GM12878 (cell line): Measurements from ENCODE around the gene TRIM69.

Source experiments
- CBX3 ChIP-seq: fragments of 200-600 bp; sonication (generic); IDR thresholded peaks from 2 replicates; pipeline ENCODE4 v1.6.1; 2016; ENCODE audit warnings: low read depth, borderline replicate concordance
- EGR1 ChIP-seq, 2 experiments: IDR thresholded peaks; 1 replicate in 1 of 2; 2 replicates in 1 of 2; pipeline ENCODE4 v1.6.1; 2011 to 2012; ENCODE audit warnings: low read depth in 2 of 2, low read length in 2 of 2, borderline replicate concordance in 1 of 2, mild to moderate bottlenecking in 1 of 2, moderate library complexity in 1 of 2
- POLR2A ChIP-seq: IDR thresholded peaks from 2 replicates; pipeline ENCODE4 v1.6.1; 2011; ENCODE audit warnings: low read depth, mild to moderate bottlenecking, low read length
- POLR2AphosphoS5 ChIP-seq: IDR thresholded peaks from 2 replicates; pipeline ENCODE4 v1.6.1; 2011; ENCODE audit warnings: mild to moderate bottlenecking, low read length, inconsistent platforms
- TF ChIP-seq, protein P1 (sequence below): fragments of 450-650 bp; IDR thresholded peaks from 2 replicates; pipeline ENCODE4 v1.6.1; 2014; ENCODE audit warnings: mild to moderate bottlenecking
- TF ChIP-seq, protein P2 (sequence below), 3 experiments: IDR thresholded peaks in 2 of 3; conservative IDR thresholded peaks in 1 of 3; 2 replicates each; pipeline ENCODE4 v1.5.1; 2011; ENCODE audit warnings: low read depth in 3 of 3, low read length in 3 of 3, mild to moderate bottlenecking in 3 of 3, control low read depth in 2 of 3, moderate library complexity in 2 of 3, inconsistent platforms in 1 of 3, mixed read lengths in 1 of 3; ENCODE audit not compliant: control insufficient read depth in 2 of 3, insufficient read depth in 1 of 3; ENCODE audit errors: extremely low read depth in 1 of 3
- TF ChIP-seq, protein P3 (sequence below): IDR thresholded peaks from 2 replicates; pipeline ENCODE4 v1.6.1; 2011; ENCODE audit warnings: mild to moderate bottlenecking, low read depth, low read length, moderate library complexity; ENCODE audit not compliant: insufficient replicate concordance
- TF ChIP-seq, protein P4 (sequence below): fragments of 450-650 bp; IDR thresholded peaks from 2 replicates; pipeline ENCODE4 v1.6.1; 2017; ENCODE audit warnings: low read depth, mild to moderate bottlenecking, moderate library complexity
- TF ChIP-seq, protein P5 (sequence below): fragments of 450-650 bp; IDR thresholded peaks from 2 replicates; pipeline ENCODE4 v1.6.1; 2016; ENCODE audit warnings: mild to moderate bottlenecking

DNA sequence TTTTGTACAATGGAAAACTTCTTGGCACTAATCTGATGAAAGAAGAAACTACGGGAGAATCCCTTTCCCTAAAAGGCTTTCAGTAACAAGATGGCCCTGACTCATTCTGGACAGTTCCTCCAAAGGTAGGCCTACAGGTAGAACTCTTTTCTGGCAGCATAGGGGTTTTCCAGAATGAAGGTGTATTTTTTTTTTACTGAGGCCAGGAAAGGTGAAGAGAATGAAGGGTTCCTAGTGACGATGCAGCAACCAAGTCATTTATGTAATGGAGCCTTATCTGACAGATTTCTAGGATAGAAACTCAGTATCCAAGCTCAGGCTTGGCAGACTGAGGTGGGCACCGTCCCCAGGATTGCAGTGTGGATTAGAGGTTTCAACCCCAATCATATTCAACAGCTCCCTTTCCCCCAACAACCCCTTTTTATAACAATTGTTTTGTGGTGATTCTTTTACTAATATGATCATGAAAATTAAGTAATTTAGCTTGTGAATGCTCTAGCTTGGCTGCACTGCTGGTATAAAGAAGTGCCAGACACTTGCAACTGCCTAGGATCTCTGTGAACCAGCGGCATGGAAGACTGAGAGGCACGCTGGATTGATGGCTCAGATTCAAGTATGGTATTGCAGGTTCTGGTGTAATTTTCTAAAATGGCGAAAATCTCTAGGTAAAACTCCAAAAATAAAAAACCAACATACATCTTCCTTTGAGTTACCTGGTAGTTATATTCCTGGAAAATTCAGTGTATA lies 8.7 kb upstream of the TRIM69 start:
- TF ChIP-seq POLR2AphosphoS5 (peak; percentile 56), POLR2A (peak; percentile 58), EGR1 (IDR thresholded peaks at IDR 0.05; ENCODE audit: borderline replicate concordance in 1 of 2, low read depth in 2 of 2, low read length in 2 of 2) (no peak), CBX3 (no peak)
- TF ChIP-seq, protein P1, sequence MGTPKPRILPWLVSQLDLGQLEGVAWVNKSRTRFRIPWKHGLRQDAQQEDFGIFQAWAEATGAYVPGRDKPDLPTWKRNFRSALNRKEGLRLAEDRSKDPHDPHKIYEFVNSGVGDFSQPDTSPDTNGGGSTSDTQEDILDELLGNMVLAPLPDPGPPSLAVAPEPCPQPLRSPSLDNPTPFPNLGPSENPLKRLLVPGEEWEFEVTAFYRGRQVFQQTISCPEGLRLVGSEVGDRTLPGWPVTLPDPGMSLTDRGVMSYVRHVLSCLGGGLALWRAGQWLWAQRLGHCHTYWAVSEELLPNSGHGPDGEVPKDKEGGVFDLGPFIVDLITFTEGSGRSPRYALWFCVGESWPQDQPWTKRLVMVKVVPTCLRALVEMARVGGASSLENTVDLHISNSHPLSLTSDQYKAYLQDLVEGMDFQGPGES, result no peak
- TF ChIP-seq, protein P2, sequence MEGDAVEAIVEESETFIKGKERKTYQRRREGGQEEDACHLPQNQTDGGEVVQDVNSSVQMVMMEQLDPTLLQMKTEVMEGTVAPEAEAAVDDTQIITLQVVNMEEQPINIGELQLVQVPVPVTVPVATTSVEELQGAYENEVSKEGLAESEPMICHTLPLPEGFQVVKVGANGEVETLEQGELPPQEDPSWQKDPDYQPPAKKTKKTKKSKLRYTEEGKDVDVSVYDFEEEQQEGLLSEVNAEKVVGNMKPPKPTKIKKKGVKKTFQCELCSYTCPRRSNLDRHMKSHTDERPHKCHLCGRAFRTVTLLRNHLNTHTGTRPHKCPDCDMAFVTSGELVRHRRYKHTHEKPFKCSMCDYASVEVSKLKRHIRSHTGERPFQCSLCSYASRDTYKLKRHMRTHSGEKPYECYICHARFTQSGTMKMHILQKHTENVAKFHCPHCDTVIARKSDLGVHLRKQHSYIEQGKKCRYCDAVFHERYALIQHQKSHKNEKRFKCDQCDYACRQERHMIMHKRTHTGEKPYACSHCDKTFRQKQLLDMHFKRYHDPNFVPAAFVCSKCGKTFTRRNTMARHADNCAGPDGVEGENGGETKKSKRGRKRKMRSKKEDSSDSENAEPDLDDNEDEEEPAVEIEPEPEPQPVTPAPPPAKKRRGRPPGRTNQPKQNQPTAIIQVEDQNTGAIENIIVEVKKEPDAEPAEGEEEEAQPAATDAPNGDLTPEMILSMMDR (IDR thresholded peaks at IDR 0.05 in 2 of 3, conservative IDR thresholded peaks at IDR 0.05 in 1 of 3; ENCODE audit: control insufficient read depth in 2 of 3, extremely low read depth in 1 of 3, insufficient read depth in 1 of 3, low read depth in 3 of 3, low read length in 3 of 3), result no peak
- TF ChIP-seq, protein P3, sequence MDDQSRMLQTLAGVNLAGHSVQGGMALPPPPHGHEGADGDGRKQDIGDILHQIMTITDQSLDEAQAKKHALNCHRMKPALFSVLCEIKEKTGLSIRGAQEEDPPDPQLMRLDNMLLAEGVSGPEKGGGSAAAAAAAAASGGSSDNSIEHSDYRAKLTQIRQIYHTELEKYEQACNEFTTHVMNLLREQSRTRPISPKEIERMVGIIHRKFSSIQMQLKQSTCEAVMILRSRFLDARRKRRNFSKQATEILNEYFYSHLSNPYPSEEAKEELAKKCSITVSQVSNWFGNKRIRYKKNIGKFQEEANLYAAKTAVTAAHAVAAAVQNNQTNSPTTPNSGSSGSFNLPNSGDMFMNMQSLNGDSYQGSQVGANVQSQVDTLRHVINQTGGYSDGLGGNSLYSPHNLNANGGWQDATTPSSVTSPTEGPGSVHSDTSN, result no peak
- TF ChIP-seq, protein P4, sequence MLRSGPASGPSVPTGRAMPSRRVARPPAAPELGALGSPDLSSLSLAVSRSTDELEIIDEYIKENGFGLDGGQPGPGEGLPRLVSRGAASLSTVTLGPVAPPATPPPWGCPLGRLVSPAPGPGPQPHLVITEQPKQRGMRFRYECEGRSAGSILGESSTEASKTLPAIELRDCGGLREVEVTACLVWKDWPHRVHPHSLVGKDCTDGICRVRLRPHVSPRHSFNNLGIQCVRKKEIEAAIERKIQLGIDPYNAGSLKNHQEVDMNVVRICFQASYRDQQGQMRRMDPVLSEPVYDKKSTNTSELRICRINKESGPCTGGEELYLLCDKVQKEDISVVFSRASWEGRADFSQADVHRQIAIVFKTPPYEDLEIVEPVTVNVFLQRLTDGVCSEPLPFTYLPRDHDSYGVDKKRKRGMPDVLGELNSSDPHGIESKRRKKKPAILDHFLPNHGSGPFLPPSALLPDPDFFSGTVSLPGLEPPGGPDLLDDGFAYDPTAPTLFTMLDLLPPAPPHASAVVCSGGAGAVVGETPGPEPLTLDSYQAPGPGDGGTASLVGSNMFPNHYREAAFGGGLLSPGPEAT, result peak; percentile 57
- TF ChIP-seq, protein P5, sequence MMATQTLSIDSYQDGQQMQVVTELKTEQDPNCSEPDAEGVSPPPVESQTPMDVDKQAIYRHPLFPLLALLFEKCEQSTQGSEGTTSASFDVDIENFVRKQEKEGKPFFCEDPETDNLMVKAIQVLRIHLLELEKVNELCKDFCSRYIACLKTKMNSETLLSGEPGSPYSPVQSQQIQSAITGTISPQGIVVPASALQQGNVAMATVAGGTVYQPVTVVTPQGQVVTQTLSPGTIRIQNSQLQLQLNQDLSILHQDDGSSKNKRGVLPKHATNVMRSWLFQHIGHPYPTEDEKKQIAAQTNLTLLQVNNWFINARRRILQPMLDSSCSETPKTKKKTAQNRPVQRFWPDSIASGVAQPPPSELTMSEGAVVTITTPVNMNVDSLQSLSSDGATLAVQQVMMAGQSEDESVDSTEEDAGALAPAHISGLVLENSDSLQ, result no peak
